HL-60 (cell line): Measurements from ENCODE around the gene PCNX2.

ENCODE experiments used
- DNase-seq, 2 experiments: peaks; one replicate each; pipeline ENCODE4 v3.0.0-alpha.2; 2010 to 2020; ENCODE audit warnings: low read depth in 1 of 2, low spot score in 1 of 2
- H3K27ac ChIP-seq: fragments of 250-450 bp; sonication (Bioruptor Pico); replicated peaks from 2 replicates; pipeline ENCODE4 v1.5.1; 2020; ENCODE audit warnings: mild to moderate bottlenecking, moderate library complexity
- H3K27me3 ChIP-seq: fragments of 250-450 bp; sonication (Bioruptor Pico); 2 replicates; pipeline ENCODE4 v1.5.1; 2021; ENCODE audit warnings: mild to moderate bottlenecking, moderate library complexity; ENCODE audit not compliant: insufficient read depth, poor library complexity, severe bottlenecking
- H3K4me3 ChIP-seq: replicated peaks from 2 replicates; pipeline ENCODE4 v1.5.1; 2011; ENCODE audit warnings: mild to moderate bottlenecking, control low read depth, low read length; ENCODE audit not compliant: insufficient read depth
- GABPA ChIP-seq: IDR thresholded peaks from 2 replicates; pipeline ENCODE4 v1.6.1; 2012; ENCODE audit warnings: low read depth
- POLR2AphosphoS5 ChIP-seq: IDR thresholded peaks from 2 replicates; pipeline ENCODE4 v1.6.1; 2012; ENCODE audit warnings: low read depth
- REST ChIP-seq: IDR thresholded peaks from 2 replicates; pipeline ENCODE4 v1.6.1; 2012; ENCODE audit warnings: low read depth; ENCODE audit not compliant: insufficient replicate concordance
- SPI1 ChIP-seq: IDR thresholded peaks from 2 replicates; pipeline ENCODE4 v1.6.1; 2012; ENCODE audit warnings: low read depth, mild to moderate bottlenecking, borderline replicate concordance
- TF ChIP-seq, protein P1 (sequence below): IDR thresholded peaks from one replicate; pipeline ENCODE4 v1.5.1; 2011; ENCODE audit warnings: low read length, control low read depth, inconsistent platforms; ENCODE audit not compliant: insufficient read depth

The PCNX2 gene

DNA sequence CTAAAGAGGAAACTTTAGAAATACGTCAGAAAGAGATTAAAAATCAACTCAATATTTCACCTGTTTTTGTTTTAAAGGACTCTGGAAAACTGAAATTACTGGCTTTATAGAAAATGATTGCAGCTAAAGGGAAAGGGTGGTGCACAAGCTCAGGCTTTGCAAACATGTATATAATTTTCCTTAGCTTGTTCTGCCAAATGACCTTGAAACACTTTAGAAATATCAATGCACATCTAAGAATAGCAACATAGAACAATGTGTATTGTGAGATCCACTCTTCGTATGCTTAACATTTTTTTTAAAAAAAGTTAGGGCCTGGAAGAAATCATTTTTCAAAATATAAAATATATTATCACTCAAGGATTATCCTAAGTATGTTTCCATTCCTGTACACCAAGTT is 201.3 kb downstream of the PCNX2 start:
- TF ChIP-seq SPI1 = no peak
- TF ChIP-seq, protein P1, sequence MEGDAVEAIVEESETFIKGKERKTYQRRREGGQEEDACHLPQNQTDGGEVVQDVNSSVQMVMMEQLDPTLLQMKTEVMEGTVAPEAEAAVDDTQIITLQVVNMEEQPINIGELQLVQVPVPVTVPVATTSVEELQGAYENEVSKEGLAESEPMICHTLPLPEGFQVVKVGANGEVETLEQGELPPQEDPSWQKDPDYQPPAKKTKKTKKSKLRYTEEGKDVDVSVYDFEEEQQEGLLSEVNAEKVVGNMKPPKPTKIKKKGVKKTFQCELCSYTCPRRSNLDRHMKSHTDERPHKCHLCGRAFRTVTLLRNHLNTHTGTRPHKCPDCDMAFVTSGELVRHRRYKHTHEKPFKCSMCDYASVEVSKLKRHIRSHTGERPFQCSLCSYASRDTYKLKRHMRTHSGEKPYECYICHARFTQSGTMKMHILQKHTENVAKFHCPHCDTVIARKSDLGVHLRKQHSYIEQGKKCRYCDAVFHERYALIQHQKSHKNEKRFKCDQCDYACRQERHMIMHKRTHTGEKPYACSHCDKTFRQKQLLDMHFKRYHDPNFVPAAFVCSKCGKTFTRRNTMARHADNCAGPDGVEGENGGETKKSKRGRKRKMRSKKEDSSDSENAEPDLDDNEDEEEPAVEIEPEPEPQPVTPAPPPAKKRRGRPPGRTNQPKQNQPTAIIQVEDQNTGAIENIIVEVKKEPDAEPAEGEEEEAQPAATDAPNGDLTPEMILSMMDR = no peak
- no peak for TF ChIP-seq GABPA
- TF ChIP-seq REST = no peak
- no peak for TF ChIP-seq POLR2AphosphoS5
- Histone ChIP-seq H3K27ac (no peak overlapping the region), H3K27me3 (no peaks in the 10 kb centered on the region), H3K4me3 (no peak overlapping the region)
- no peak for DNase-seq

DNA sequence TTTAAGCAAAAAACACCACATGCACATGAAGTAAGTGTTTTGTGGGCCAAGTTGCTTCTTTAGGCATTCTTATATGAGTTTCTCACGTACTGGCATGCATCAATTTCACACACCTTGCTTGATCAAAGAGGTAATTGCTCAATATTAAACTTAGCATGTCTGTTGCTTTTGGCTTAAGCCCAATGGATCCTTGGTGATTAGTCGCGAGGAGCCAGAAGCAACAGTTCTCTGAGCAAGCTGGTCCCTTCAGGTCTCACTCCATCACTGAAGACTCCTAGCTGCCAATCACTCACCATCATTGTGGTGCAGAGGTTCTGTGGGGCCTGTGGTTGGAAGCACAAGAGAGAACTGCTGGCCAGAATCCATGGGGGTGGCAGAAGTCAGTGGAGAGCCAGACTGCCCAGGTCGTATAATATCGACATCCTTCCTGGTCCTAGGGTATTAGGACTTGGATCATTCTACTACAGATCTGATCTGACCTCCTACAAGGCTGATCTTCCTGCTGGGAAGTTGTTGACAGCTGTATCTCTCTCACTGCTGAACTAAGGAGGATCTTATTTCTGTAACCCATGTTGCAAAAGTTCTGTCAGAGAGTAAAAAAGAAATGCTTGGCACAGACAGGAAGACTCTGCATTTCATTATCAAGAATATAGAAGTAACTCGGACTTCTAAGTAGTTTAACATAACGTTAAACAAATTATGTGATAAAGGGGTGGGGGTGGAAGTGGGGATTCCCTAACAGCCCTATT is 204.6 kb downstream of the PCNX2 start:
- H3K4me3 ChIP-seq = no peak overlapping the region
- H3K27me3 ChIP-seq = no peaks in the 10 kb centered on the region
- TF ChIP-seq REST = no peak
- no peak for TF ChIP-seq POLR2AphosphoS5
- no peak for TF ChIP-seq GABPA
- DNase-seq = no peak
- H3K27ac ChIP-seq = no peak overlapping the region

DNA sequence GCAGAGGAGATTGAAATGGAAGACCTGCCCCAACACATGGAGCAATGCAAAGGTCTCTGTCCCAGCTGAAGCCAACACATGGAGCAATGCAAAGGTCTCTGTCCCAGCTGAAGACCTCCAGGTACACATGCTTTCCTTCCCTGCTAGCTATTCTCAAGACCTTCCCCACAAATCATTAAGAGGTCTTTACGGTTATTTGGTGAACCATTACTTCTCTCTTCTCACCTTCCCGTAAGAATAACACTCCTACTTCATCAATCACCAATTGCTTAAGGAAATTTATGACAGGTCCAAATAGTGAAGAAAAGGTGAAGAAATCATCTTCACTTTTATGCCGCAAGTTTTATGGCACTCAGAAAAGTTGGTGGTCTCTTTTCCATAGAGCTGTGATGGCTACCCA is 206.3 kb downstream of the PCNX2 start:
- no peak for DNase-seq
- Histone ChIP-seq H3K27me3 (no peaks in the 10 kb centered on the region), H3K27ac (no peak overlapping the region), H3K4me3 (no peak overlapping the region)
- TF ChIP-seq REST (no peak), SPI1 (no peak), GABPA (no peak), POLR2AphosphoS5 (no peak)
- TF ChIP-seq, protein P1 = no peak
